Tibial nerve (tissue), 4 donors: ENCODE data around the gene PSMC4. TPM values are rescaled to one million over a fixed set of nuclear protein-coding genes. Genes with fewer than 3 reads are reported as not detected.

ENCODE experiments used
- DNase-seq, 2 donors: peaks; one replicate each; pipeline ENCODE4 v3.0.0-alpha.2; 2019; ENCODE audit warnings: low spot score in 2 of 2
- H3K27ac ChIP-seq, 4 donors: fragments of 200-600 bp; sonication (generic) in 3 of 4; one replicate each; pipeline ENCODE4 v1.5.1; 2017 to 2019; ENCODE audit warnings: mild to moderate bottlenecking in 1 of 4
- H3K27me3 ChIP-seq, 2 donors: fragments of 200-600 bp; sonication (generic) in 1 of 2; one replicate each; pipeline versions ENCODE4 v1.5.1 to v1.6.0; 2017 to 2019
- H3K36me3 ChIP-seq, 3 donors: fragments of 200-600 bp; sonication (generic); one replicate each; pipeline ENCODE4 v1.5.1; 2018 to 2019
- H3K4me1 ChIP-seq, 4 donors: fragments of 200-600 bp; sonication (generic) in 3 of 4; one replicate each; pipeline ENCODE4 v1.5.1; 2017 to 2019
- H3K4me3 ChIP-seq, 4 donors: fragments of 200-600 bp; sonication (generic) in 3 of 4; one replicate each; pipeline ENCODE4 v1.5.1; 2017 to 2019; ENCODE audit warnings: mild to moderate bottlenecking in 1 of 4, moderate library complexity in 1 of 4
- H3K9me3 ChIP-seq, 4 donors: fragments of 200-600 bp; sonication (generic) in 3 of 4; one replicate each; pipeline ENCODE4 v1.5.1; 2017 to 2019
- CTCF ChIP-seq, 5 experiments: fragments of 200-600 bp in 3 of 5; fragments of 450-650 bp in 2 of 5; sonication (generic) in 3 of 5; IDR thresholded peaks; one replicate each; pipeline ENCODE4 v1.5.1; 2016 to 2019; ENCODE audit warnings: antibody characterized with exemption in 5 of 5, mild to moderate bottlenecking in 3 of 5, moderate library complexity in 2 of 5
- EP300 ChIP-seq, 2 donors: sonication (generic); formaldehyde crosslinking; IDR thresholded peaks; one replicate each; pipeline ENCODE4 v1.6.1; 2017; ENCODE audit warnings: antibody characterized with exemption in 2 of 2, mild to moderate bottlenecking in 1 of 2
- POLR2A ChIP-seq, 2 donors: fragments of 450-650 bp; IDR thresholded peaks; one replicate each; pipeline ENCODE4 v1.6.1; 2017; ENCODE audit warnings: antibody characterized with exemption in 2 of 2, mild to moderate bottlenecking in 2 of 2, moderate library complexity in 2 of 2
- WGBS, 2 donors: methylation state at CpG; one replicate each; pipeline ENCODE4 v1.1.5; 2018; 5-methylcytosine and 5-hydroxymethylcytosine counted together
- total RNA-seq, 4 donors: library from RNA; depleted of rRNA; stranded (reverse); fragments of >200 nt; gene quantifications; one replicate each; pipeline ENCODE4 v1.1.0, GENCODE V29; 2016

Gene PSMC4
- total RNA-seq, 4 donors from 2014 or later, result 49.4 to 91.8 (median 69.5) TPM

GRCh38 chr19:39967561-39967960, 3.4 kb upstream of the PSMC4 start:
- Histone ChIP-seq H3K4me1 (peaks cover 4 to 24% (median 15%) of the 10 kb centered on the region in 4 donors), H3K27ac (no peak overlapping the region), H3K36me3 (peaks cover 0 to 6% (median 0%) of the 10 kb centered on the region in 3 donors), H3K9me3 (no peaks in the 10 kb centered on the region), H3K4me3 (no peak overlapping the region), H3K27me3 (no peaks in the 10 kb centered on the region)
- no peak for TF ChIP-seq POLR2A (IDR thresholded peaks at IDR 0.05)
- no peak for TF ChIP-seq CTCF (IDR thresholded peaks at IDR 0.05)
- no peak for TF ChIP-seq EP300 (IDR thresholded peaks at IDR 0.05)
- DNase-seq, result no peak
- WGBS, 2 donors, result 82 to 87% methylated on average over 9 of the region's 9 CpGs

GRCh38 chr19:39968789-39969188, 2.2 kb upstream of the PSMC4 start:
- 95 to 97% methylated on average over 15 of the region's 15 CpGs for WGBS, 2 donors
- DNase-seq, result no peak
- TF ChIP-seq CTCF (IDR thresholded peaks at IDR 0.05), result no peak
- TF ChIP-seq POLR2A (IDR thresholded peaks at IDR 0.05), result no peak
- TF ChIP-seq EP300 (IDR thresholded peaks at IDR 0.05), result no peak

GRCh38 chr19:39969266-39969665, 1.7 kb upstream of the PSMC4 start:
- no peak for DNase-seq
- Histone ChIP-seq H3K27ac (no peak overlapping the region), H3K27me3 (no peaks in the 10 kb centered on the region), H3K4me1 (peaks cover 4 to 35% (median 15%) of the 10 kb centered on the region in 4 donors), H3K9me3 (no peaks in the 10 kb centered on the region), H3K4me3 (no peak overlapping the region), H3K36me3 (peaks cover 0 to 23% (median 12%) of the 10 kb centered on the region in 3 donors)
- no peak for TF ChIP-seq POLR2A (IDR thresholded peaks at IDR 0.05)
- TF ChIP-seq EP300 (IDR thresholded peaks at IDR 0.05), result no peak
- TF ChIP-seq CTCF (IDR thresholded peaks at IDR 0.05), result no peak
- WGBS, 2 donors, result 74 to 84% methylated on average over 6 of the region's 6 CpGs

More at GRCh38 chr19:39968789-39969188, 2.2 kb upstream of the PSMC4 start:
- Histone ChIP-seq H3K36me3 (peaks cover 0 to 18% (median 8%) of the 10 kb centered on the region in 3 donors), H3K27ac (no peak overlapping the region), H3K4me1 (peaks cover 4 to 35% (median 15%) of the 10 kb centered on the region in 4 donors), H3K27me3 (no peaks in the 10 kb centered on the region), H3K9me3 (no peaks in the 10 kb centered on the region), H3K4me3 (no peak overlapping the region)

- Histone ChIP-seq H3K27me3 (no peaks in the 10 kb centered on the region), H3K36me3 (peaks cover 0 to 29% (median 18%) of the 10 kb centered on the region in 3 donors), H3K4me1 (peaks cover 4 to 35% (median 15%) of the 10 kb centered on the region in 4 donors), H3K9me3 (no peaks in the 10 kb centered on the region), H3K27ac (peak overlapping the region in 3 of 4 donors; percentile 88 to 96 (median 94)), H3K4me3 (peak overlapping the region; percentile 69 to 83 (median 79))
- no peak for DNase-seq
- 75% methylated on average over 13 of the region's 13 CpGs for WGBS, 2 donors
- TF ChIP-seq POLR2A (IDR thresholded peaks at IDR 0.05), result no peak
- TF ChIP-seq EP300 (IDR thresholded peaks at IDR 0.05), result no peak
- no peak for TF ChIP-seq CTCF (IDR thresholded peaks at IDR 0.05)
Observed at GRCh38 chr19:39969681-39970424, 1.1 kb upstream of the PSMC4 start.

- Histone ChIP-seq H3K4me1 (peaks cover 4 to 35% (median 15%) of the 10 kb centered on the region in 4 donors), H3K4me3 (peak overlapping the region; percentile 69 to 83 (median 79)), H3K27me3 (no peaks in the 10 kb centered on the region), H3K36me3 (peaks cover 0 to 34% (median 18%) of the 10 kb centered on the region in 3 donors), H3K9me3 (no peaks in the 10 kb centered on the region), H3K27ac (peak overlapping the region; percentile 70 to 96 (median 91))
- TF ChIP-seq CTCF (IDR thresholded peaks at IDR 0.05) (no peak), POLR2A (IDR thresholded peaks at IDR 0.05) (no peak), EP300 (IDR thresholded peaks at IDR 0.05) (no peak)
- no peak for DNase-seq
- 7 to 8% methylated on average over 11 of the region's 11 CpGs for WGBS, 2 donors
Observed at GRCh38 chr19:39970425-39970674, 615 bp upstream of the PSMC4 start.
